RPMI8226 (cell line): ENCODE measurements around the gene OST4.
A peak's percentile ranks its signal among the peaks of the same experiment; 100 is the strongest.

Experiments
- DNase-seq: peaks from one replicate; pipeline ENCODE4 v3.0.0-alpha.2; 2015

OST4 gene

DNA sequence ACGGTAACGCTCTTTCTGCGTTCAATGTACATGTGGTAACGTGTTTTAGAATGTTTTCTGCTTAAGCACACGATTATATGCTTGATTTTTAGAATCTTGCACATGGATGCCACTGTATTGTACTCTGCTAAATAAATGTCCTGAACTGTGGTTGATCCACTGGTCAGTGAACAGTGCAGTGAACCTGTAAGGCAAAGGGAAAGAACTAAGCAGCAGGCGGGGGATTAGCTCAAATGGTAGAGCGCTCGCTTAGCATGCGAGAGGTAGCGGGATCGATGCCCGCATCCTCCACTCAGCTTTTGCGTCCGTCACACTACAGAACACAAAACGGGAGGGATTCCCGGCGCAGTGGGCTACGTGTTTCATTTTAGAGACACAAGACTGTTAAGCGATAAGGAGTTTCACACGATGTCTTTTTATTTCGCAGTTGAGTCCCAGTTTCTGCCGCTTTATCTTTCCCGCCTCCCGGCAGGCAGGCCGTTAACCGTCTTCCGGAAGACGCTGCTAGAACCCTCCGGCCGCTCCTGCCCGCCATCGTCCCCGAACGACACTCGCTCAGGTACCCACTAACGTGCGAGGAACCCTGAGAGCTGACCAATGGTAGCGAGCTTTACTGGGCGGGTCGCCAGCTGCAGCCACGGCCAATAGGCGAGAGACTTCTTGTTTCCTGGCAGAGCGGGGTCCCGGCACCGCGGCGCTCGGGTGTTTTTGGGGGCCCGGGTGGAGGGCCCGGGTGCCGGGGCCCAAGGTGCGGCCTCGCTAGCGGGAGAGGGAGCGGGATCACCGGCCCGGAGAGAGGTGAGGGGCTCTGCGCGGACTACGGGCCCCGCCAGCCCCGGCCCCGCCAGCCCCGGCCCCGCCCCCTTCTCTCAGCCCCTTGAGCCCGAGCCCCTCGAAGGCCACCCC lies 20.2 kb downstream of the OST4 start, which contains the start of gene AGBL5:
TSS of gene AGBL5 (plus strand) at position 673 of the 906 bp plus-strand sequence. CDS start 1,291 bp downstream, outside the sequence.
- DNase-seq, result peak; percentile 95

DNA sequence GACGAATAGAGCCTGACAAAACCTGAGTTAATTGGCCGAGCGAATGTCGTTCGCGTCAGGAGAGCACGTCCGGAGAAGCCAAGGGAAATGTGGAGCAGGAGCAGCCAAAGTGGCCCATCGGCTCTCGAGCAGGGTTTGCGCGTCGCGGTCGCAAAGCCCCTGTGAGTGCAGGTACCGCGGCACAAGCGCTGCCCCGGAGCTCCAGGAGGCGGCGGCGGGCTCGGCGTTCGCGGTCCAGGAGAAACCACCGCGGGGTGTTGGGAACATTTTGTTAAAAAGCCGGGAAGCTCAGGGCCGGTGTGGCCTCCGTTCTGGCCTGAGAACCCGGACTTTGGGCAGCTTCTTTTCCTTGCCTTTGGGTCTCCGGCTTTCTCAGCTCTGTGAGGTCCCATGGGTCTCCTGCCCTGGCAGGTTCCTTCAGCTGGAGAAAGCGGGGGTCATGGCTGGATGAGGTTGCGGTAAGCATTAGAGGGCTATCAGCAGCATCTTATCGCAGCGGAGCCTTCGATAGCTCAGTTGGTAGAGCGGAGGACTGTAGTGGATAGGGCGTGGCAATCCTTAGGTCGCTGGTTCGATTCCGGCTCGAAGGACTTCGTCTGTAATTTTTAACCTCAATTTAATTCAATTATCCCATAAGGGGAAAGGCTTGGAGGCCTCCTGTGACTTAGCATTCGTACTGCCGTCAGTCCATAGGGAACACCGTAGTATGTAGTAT lies 21.0 kb downstream of the OST4 start:
- DNase-seq, result peak; percentile 93

DNA sequence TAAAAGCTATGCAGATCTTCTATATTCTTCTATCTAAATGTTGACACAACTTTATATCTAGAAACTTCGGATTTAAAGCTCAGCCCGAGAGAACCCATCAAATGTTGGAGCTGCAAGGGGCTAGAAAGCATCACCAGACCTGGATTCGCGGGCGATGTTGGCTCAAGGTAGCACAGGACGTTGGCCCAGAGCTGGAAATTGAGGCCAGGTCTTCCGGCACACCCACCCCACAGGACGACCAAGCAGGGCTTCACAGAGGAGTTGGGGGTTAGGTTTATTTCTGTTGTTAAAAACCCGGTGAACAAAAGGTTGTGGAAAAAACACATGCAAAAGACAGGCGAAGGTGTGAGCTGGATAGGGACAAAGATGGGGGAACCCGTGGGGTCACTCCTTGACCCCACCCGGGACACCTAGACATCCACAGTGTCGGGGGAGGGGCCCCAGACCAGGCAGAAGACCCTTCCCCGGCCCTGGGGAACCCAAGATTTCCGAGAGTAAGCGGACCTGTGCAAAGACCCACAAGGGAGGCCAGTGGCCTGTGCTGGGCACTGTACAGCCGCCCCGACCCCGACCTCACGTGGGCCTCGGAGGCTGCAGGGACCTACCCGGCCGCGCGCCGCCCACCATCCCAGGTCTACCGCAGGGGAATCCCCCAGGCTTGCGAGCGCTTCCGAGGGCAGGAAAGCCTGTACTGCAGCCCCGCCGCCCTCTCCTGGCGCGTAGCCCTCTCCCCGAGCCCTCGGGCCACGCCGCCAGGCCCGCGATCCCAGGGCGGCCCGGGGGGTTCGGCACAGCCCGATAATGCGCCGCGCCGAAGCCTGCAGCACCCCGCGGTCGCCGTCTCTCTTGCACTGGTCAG lies 21.8 kb downstream of the OST4 start:
- DNase-seq, result no peak

DNA sequence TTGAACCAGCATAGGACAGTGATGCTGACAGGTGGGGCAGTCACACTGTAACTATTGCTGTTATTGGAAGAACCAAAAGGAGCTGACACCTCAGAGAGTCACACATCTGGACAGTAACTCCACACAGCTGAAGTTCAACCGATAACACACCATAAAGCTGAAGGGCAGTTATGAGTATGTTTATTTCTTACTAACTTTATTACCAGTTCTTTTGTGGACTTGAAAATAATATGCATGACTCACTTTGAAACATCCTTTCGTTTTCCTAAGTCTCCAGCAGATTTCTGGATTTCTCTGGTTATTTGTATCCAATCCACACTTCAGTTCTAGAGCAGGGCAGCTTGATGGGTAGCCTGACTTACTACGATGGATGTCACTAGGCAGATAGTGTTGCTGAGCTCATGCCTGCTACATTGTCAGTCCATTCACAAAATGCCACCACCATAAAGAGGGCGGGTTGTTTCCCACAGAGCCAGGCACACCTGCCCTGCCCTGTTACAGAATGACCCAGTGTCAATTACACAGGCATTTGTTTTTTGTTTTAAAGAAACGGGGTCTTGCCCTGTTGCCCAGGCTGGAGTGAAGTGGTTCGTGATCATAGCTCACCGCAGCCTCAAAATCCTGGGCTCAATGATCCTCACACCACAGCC lies 28.3 kb downstream of the OST4 start:
- DNase-seq, result no peak

DNA sequence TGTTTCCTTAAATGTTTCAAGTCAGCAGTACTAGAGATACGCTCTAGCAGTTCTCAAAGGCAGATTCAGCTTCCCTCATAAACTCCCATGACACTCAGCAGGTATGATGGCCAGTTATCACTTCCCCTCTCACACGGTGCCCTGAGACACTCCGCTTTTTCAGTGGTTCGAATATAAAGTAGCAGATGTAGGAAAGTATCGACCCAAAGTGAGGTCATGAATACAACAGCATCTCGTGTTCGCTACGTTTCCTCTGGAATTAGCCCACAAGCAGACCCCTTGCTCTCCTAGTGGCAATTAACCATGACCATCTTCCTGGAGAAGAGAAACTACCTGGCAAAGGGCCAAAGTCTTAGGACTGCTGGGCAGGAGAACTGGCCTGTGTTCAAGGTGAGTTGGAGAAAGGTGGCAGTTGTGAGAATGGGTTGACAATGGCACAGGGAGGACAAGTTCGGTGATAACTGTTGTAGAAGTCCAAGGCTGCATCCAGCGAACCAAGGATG lies 29.2 kb downstream of the OST4 start:
- no peak for DNase-seq

DNA sequence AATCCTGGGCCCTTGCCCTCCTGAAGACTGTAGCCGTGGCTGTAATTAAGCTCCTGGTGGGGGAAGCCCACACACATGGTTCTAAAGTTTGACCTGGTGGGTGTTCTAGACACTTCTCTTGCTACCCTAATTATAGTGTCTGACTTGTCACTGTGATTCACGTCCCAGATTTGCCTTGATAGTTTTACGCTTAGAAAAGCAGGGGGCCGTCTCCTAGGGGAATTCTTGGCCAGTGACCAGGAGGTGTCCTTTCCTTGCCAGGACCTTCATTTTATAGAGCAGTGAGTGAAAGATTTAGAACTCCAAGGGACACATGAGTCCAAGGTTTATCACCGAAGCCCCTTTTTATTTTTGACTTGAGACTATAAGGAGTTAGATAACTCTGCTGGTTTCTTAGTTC lies 29.7 kb downstream of the OST4 start:
- no peak for DNase-seq

DNA sequence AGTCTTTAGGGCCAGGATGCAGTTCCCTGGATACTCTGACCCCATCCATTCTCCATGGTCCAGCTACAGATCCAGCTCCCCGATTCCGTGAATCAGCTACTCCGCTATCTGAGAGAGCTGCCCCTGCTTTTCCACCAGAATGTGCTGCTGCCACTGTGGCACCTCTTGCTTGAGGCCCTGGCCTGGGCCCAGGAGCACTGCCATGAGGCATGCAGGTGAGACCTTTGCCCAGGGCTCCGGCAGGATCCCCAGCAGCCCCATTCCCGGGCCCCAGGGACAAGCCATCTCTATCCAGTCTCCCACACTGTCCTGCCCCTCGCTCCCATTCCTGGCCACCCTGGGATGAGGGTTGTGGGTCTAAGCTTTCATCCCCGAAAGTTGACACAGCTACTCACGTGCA lies 31.2 kb downstream of the OST4 start:
- DNase-seq, result no peak

DNA sequence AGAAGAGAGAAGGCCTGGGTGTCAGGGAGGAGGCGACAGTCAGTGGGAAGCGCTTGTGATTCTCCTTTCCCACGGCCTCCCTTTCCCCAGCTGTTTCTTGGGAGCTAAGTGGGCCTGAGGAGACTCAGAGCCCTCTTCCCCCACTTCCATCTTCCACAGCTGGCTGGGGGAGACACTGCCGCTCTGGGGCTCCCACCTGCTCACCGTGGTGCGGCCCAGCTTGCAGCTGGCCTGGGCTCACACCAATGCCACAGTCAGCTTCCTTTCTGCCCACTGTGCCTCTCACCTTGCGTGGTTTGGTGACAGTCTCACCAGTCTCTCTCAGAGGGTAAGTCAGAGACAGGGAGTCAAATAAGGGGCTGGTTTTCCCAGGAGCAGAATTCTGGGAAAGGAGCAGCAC lies 31.6 kb downstream of the OST4 start:
- DNase-seq, result no peak

DNA sequence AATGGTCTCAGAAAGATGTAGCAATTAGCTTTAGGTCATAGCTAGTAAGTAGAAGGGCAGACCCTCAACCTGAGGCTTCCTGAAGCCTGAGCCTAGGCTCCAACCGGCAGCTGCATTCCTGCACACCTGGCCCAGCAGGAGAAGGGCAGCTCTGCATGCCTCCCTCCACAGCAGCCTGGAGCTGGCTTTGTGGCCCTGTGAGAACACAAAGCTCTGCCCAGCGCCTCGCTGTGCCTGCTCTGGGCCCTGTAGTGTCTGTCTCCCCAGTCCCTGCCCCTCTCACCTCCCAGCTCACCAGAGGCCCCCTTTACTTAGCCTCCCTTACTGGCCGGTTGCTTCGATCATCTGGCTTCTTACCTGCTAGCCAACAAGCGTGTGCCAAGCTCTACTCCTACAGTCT lies 32.0 kb downstream of the OST4 start:
- no peak for DNase-seq

DNA sequence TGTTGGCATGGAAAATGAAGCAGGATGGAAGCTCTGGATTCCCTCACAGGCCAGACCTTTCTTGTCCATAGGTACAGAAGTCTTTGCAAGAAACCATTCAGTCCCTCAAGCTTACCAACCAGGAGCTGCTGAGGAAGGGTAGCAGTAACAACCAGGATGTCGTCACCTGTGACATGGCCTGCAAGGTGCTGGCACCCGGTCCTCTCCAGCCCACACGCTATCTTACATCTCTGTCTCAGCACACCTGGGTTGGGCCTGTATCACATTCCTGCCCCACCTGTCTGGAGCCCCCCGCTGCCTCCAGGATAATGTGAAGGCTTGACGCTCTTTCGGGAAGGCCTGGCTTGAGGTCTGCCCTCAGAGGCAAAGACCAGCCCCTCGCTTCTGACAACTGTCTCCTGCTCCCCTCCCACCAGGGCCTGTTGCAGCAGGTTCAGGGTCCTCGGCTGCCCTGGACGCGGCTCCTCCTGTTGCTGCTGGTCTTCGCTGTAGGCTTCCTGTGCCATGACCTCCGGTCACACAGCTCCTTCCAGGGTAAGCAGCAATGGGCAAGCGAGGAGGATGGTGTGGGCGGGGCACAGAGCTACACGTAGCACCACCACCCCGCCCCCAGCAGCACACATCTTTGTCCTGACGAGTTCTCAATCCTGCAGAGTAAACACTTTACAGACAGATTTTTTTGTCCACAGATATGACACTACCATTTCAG lies 32.7 kb downstream of the OST4 start:
- DNase-seq, result no peak

DNA sequence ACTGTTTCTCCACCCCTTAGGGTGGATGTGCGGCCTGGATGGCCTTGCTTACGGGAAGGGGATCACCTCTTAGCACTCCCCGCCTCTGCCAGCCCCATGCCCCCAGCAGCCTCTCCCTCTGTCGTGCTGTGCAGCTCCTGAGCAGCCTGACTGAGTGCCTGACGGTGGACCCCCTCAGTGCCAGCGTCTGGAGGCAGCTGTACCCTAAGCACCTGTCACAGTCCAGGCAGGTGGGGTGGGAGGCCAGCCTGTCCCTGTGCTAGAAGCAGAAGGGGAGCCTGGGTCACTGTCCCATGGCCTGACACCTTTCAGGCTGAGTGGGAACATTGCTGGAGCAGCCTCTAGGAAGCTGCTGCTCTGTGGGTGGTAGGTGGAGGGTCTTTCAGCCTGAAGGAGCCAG lies 33.4 kb downstream of the OST4 start:
- no peak for DNase-seq

DNA sequence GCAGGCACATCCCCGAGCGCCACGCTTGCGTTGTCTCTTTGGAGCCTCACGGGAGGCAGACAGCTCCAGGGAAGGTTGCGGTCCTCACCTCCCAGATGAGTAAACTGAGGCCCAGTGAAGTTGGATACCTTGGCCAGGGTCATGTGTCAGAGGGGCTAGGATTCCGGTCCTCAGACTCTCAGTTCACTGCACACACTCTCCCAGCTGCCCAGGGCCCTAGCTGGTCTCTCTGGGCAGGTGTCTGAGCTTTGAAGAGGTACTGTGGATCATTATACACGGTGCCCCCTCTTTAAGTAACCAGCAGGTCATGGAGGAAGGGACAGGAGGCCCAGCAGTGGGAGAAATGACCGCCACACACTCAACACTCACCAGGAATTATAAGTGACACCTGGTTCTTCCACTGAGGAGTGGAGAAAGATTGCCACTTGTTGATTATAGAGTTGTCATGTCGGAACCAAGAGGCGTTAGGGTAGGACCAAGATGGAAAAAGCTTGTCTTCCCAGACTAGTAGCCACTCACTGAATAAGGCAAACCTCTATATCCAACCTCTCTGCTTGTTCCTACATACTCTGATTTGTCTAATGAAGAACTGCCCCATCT lies 38.1 kb downstream of the OST4 start:
- DNase-seq, result no peak

DNA sequence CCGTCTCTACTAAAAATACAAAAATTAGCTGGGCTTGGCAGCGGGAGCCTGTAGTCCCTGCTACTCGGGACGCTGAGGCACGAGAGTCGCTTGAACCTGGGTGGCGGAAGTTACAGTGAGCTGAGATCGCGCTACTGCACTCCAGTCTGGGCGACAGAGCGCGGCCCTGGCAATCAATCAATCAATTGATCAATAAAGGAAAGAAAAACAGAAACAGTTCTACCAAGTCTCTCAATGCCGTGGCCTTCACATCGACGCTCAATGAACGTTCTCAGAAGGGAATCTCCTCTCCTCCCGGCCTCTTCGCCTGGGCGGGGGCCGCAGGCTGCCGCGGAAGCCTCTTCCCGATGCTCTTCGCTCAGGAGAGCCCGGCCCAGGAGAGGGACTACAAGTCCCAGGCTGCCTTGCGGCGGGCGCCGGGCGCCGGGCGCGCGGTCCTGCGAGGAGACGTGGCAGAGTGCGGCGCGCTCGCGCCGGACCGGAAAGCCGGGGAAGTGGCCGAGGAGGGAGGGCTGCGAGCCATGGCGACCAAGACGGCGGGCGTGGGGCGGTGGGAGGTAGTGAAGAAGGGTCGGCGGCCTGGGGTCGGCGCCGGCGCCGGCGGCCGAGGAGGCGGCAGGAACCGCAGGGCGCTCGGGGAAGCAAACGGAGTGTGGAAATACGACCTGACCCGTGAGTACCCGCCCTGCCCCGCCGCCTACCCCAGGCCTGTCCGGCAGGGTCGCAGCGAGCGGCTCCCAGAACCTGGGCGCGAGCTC lies 38.8 kb downstream of the OST4 start, which contains the start of gene TMEM214:
TSS of gene TMEM214 (plus strand) at position 471 of the 758 bp plus-strand sequence. CDS start at position 522, 51 bp downstream.
- DNase-seq, result peak; percentile 90

DNA sequence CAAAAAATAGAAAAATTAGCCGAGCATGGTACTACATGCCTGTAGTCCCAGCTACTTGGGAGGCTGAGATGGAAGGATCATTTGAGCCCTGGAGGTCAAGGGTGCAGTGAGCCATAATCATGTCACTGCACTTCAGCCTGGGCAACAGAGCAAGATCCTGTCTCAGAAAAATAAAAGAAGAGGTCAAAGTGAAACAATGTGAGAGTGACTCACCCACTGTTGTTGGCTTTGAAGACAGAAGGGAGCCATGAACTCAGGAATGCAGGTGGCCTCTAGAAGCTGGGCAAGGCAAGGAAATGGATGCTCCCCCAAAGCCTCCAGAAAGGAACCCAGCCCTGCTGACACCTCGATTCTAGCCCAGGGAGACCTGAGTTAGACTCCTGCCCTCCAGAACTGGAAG lies 42.4 kb downstream of the OST4 start:
- DNase-seq, result no peak

DNA sequence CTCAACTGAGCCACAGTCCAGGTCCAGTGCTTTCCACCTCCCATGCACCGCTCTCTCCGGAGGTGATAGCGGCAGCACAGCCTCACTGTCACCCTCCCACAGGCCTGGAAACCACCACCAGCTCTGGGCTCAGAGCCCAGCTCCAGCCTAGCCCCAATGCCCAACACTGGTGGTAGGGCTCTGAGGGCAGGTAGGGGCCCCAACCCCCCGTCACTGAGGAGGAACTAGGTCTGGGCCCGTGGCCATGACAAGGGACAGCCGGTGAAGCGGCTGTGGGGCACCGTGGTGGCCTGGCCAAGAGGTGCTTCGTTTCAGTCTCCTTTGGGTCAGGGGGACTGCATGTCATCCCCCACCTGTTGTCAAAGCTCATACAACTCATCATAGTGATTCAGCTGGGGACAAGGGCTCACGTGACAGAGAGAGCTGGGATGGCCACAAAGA lies 44.2 kb downstream of the OST4 start:
- DNase-seq, result no peak

DNA sequence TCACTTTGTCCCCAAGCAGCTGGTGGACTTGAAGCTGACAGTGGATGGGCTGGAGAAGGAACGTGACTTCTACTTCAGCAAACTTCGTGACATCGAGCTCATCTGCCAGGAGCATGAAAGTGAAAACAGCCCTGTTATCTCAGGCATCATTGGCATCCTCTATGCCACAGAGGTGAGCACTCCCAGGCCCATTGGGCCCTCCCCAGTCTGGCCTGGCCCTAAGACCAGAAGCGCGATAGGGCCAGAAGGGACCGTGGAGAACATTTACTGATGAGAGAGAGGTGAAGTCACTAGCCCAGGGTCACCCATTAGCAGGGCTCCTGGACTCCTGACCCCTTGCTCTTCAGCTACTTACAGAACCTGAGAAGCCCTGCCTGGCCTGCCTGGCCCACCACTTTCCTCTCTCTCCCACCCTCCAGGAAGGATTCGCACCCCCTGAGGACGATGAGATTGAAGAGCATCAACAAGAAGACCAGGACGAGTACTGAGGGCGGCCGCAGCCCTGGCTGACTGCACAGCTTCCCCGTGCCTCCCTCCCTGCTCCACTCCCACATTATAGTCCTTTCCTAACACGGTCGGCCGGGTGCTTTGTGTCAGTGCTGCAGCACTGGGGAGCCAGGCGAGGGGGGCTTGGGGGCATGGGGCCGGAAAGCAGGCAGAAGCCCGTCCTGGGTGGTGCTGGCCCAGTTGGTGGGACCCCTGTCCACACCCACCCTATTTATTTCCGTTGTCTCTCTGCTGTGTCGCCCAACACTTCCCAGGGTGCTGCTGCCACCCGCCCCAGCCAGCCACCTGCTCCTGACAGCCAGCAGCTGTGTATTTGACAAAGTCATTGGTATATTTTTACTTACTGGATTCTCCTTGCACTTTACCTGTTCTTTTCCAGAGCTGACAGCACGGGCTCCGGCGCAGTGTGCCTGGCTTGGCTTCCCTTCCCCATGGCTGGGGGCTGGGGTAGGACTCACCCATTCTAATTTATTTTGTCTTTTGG lies 45.3 kb downstream of the OST4 start:
- DNase-seq, result no peak

DNA sequence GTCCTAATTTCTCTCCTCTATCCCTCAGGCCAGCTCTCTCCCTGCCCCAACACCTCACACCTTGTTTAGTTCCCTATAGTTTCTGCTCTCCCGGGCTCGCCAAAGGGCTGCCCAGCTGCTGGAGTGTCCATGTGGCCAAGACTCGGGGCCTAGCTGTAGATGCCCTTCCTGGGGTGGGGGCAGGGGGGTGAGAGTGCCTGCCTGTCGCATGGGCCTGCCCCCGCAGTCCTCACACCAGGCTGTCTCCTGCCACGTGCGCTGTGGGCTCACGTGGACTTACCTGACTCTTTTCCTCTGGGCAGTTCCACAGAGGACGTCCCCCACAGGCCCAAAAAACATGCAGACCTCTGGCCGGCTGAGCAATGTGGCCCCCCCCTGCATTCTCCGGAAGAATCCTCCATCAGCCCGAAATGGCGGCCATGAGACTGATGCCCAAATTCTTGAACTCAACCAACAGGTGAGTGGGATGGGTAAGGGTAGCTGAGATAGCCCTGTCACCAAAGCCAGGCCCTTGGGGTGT lies 46.1 kb downstream of the OST4 start:
- DNase-seq, result no peak

DNA sequence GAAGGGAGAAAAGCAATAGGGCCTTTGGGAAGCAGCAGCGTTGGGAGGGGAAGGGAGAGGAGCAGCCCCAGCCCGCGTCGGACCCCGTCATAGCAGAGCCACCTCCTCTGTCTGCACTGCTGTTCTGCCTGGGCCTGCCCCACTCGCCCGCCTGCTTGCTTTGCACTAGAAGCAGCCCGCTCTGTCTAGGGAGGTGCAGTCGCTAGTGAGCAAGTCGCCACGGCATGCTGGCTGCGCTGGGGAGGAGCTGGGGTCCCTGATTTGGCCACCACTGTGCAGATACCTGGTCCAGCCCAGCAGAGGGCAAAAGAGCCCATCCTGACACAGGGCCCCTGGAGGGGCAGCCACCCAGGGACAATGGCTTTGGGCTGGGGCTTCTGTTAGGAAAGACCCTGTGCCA lies 46.6 kb downstream of the OST4 start:
- DNase-seq, result no peak

DNA sequence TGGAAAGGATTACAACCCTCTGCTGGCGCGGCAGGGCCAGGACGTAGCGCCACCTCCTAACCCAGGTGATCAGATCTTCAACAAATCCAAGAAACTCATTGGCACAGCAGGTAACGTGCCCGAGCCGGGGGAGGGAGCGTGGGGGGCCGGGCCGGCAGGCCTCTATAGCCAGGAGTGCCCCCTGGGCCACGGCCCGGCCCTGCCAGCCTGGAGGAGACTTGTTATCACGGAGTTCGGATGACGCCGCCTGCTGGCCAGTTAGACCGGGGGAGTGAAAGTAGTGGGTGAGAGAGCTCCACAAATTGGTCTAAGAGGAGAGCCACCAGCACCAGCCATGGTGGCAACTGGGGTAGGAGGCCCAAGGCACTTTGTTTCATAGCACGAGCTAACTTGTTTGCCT lies 47.3 kb downstream of the OST4 start:
- DNase-seq, result peak; percentile 45
